Measurements from ENCODE around the gene SERTAD2.
A peak's percentile ranks its signal among the peaks of the same experiment; 100 is the strongest.

DNA sequence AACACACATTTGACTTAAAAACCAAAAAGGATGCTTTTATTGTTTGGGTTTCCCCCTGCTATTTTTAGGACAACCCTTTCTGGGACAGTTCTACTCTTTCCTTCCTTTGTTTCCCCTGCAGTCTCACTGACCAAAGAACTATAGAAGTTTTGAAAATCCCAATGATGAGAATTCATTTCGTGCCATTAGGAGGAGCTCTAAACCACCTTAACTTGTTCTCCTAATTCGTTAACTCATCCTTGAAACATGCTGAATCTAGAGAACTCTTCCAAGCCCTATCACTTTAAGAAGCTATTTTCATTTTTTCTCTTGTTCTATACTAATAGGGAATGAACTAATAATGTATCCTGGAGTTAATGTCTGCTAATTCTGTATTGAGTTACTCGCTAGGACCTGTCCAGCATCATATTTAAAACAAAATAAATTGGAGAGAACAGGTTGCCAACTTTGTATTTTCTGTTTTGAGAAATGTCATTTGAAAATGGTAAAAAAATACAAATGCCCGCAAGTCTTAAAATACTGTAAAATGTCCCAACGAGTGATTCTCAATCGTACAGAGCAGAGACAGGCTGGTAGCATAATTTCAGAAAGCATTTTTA, 66.7 kb downstream of the SERTAD2 start:
- TF ChIP-seq EZH2phosphoT487 (IDR thresholded peaks at IDR 0.05; ENCODE audit: unreplicated experiment) (no peak), EZH2 (IDR thresholded peaks at IDR 0.05; ENCODE audit: low read depth, unreplicated experiment) (no peak), POLR2AphosphoS5 (IDR thresholded peaks at IDR 0.05; ENCODE audit: low read depth) (no peak), CREB1 (CRISPR knock-in tag; IDR thresholded peaks at IDR 0.05; ENCODE audit: low read depth) (no peak), JUNB (IDR thresholded peaks at IDR 0.05; ENCODE audit: unreplicated experiment) (no peak), ZNF331 (CRISPR knock-in tag; IDR thresholded peaks at IDR 0.05; ENCODE audit: low read depth) (no peak)
- TF ChIP-seq, protein P1, sequence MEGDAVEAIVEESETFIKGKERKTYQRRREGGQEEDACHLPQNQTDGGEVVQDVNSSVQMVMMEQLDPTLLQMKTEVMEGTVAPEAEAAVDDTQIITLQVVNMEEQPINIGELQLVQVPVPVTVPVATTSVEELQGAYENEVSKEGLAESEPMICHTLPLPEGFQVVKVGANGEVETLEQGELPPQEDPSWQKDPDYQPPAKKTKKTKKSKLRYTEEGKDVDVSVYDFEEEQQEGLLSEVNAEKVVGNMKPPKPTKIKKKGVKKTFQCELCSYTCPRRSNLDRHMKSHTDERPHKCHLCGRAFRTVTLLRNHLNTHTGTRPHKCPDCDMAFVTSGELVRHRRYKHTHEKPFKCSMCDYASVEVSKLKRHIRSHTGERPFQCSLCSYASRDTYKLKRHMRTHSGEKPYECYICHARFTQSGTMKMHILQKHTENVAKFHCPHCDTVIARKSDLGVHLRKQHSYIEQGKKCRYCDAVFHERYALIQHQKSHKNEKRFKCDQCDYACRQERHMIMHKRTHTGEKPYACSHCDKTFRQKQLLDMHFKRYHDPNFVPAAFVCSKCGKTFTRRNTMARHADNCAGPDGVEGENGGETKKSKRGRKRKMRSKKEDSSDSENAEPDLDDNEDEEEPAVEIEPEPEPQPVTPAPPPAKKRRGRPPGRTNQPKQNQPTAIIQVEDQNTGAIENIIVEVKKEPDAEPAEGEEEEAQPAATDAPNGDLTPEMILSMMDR (conservative IDR thresholded peaks at IDR 0.05; ENCODE audit: low read depth in 2 of 2): peak; percentile 66 to 73
- TF ChIP-seq, protein P2, sequence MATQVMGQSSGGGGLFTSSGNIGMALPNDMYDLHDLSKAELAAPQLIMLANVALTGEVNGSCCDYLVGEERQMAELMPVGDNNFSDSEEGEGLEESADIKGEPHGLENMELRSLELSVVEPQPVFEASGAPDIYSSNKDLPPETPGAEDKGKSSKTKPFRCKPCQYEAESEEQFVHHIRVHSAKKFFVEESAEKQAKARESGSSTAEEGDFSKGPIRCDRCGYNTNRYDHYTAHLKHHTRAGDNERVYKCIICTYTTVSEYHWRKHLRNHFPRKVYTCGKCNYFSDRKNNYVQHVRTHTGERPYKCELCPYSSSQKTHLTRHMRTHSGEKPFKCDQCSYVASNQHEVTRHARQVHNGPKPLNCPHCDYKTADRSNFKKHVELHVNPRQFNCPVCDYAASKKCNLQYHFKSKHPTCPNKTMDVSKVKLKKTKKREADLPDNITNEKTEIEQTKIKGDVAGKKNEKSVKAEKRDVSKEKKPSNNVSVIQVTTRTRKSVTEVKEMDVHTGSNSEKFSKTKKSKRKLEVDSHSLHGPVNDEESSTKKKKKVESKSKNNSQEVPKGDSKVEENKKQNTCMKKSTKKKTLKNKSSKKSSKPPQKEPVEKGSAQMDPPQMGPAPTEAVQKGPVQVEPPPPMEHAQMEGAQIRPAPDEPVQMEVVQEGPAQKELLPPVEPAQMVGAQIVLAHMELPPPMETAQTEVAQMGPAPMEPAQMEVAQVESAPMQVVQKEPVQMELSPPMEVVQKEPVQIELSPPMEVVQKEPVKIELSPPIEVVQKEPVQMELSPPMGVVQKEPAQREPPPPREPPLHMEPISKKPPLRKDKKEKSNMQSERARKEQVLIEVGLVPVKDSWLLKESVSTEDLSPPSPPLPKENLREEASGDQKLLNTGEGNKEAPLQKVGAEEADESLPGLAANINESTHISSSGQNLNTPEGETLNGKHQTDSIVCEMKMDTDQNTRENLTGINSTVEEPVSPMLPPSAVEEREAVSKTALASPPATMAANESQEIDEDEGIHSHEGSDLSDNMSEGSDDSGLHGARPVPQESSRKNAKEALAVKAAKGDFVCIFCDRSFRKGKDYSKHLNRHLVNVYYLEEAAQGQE (IDR thresholded peaks at IDR 0.05; ENCODE audit: unreplicated experiment): no peak
- TF ChIP-seq, protein P3, sequence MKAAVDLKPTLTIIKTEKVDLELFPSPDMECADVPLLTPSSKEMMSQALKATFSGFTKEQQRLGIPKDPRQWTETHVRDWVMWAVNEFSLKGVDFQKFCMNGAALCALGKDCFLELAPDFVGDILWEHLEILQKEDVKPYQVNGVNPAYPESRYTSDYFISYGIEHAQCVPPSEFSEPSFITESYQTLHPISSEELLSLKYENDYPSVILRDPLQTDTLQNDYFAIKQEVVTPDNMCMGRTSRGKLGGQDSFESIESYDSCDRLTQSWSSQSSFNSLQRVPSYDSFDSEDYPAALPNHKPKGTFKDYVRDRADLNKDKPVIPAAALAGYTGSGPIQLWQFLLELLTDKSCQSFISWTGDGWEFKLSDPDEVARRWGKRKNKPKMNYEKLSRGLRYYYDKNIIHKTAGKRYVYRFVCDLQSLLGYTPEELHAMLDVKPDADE (IDR thresholded peaks at IDR 0.05): no peak

Measured in GM23338 (cell line).